NCI-H226 (cell line): ENCODE results near the gene FBXL12.
A peak's percentile ranks its signal among the peaks of the same experiment; 100 is the strongest.
"Not testable (repeated sequence)": the region's sequence is repeated elsewhere in the genome, so short reads cannot be mapped to it uniquely, and the experiment has no call there.

Experiments used
- DNase-seq: peaks from one replicate; pipeline ENCODE4 v3.0.0-alpha.2; 2015

Gene FBXL12

DNA sequence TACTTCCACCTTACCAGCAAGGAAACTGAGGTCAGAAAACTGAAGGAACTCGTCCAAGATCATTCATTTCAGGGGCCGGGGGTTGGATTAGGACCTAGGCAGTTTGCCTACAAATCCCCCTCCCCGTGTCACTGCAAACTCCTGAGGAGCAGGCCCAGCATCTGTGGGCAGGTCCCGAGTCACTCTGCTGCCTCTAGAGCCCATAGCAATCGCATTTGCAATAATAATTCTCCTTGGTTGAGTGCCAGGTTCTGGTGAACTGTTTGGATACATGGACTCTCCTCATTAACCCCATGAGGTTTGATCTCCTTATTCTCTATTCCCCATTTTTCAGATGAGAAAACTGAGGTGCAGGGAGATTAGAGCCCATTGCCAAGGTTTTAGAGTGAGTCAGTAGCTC is 17.1 kb upstream of the FBXL12 start:
- DNase-seq: peak; percentile 15

DNA sequence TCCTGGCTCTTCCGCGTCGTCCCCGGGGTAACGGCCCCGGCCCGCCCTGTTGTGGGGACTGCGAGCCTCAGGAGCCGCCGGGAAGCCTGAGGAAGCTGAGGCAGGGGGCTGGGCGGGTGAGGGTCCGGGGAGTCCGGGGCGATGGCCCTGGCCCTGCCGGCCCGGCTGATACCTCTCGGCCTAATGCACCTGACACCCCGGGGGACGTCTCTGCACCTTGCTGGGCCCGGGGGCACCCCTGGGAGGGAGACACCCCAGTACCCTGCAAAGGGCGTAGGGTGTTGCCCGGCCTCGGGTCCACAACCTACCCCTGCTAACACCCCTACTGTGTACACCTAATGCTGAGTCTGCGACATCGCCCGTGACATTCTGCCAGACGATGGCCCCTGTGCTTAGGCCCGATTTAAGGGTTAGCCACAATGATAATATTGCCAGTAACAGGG is 16.6 kb upstream of the FBXL12 start:
- DNase-seq: no peak

DNA sequence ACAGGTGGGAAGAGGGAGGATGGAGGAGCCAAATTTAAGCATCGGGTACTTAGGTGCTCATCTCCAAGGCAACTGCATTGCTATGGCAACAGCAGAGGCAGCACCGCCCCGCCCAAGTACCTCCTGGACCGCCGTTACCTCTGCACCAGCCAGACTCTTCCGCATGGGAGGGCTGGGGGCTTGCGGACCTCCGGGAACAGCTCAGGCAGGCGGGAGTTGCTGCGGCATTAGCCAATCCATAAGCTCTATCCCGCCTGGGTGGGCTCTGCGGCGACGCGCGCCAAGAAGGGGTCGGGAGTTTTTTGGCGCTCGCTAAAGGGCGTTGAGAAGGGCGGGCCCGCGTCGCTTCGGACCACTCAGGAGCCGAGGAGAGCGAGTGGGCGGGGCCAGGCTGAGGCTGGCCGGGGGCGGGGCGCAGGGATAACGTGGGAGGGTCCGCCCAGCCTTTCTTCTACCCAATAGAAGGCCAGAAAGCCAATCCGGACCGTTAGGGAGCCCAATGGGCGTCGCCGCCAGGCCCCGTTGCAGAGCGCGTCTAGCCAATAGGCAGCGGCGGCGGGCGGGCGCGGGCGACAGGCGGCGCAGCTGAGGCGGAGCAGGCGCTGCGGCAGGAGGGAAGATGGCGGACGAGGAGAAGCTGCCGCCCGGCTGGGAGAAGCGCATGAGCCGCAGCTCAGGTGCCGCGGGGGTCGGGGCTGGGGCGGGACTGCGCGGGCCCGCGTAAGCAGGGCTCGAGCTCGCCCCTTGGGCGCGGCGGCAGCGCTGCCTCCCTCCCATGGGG is 16.0 kb upstream of the FBXL12 start, which contains the start of gene PIN1:
PIN1 (plus strand) TSS at position 593 of the 781 bp plus-strand sequence; CDS start at position 620, 27 bp downstream.
- peak; percentile 96 for DNase-seq

DNA sequence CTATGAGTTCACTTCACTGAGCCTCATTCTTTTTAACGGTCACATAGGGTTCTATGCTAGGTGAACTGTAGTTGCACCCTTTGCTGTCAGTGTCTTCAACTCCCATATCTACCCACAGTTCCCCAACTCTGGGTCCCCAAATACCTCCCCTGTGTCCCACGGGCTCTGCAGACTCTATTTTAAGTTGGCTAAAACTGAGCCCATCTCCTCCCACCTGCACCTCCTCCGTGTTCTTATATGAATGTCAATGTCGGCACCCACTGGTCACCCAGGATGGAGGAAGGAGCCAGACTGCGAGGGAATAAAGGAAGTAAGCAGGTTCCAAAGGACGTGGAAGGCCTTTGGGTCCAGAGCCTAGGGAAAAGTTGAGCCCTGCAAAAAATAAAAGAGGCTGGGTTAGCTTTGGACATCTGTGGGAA is 15.4 kb upstream of the FBXL12 start:
- no peak for DNase-seq

DNA sequence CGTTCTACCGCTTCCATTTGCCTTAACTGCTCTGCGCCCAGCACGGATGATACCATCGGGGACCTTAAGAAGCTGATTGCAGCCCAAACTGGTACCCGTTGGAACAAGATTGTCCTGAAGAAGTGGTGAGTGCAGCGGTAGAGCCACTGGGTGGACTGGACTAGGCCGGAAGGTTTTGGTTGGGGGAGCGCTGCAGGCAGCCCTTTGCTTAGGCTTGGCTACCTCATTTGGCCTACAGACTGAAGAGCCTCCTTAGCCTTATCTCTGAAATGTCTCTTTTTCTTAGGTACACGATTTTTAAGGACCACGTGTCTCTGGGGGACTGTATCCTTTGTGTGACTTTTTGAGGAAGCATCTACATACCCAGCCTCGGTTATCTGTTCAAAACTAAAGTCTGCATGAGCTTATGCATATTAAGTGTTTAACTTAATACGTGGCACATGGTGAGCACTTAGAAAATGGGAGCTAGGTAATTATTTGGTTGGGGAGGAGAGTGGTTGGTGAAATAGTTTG is 9.7 kb upstream of the FBXL12 start:
- DNase-seq: no peak

DNA sequence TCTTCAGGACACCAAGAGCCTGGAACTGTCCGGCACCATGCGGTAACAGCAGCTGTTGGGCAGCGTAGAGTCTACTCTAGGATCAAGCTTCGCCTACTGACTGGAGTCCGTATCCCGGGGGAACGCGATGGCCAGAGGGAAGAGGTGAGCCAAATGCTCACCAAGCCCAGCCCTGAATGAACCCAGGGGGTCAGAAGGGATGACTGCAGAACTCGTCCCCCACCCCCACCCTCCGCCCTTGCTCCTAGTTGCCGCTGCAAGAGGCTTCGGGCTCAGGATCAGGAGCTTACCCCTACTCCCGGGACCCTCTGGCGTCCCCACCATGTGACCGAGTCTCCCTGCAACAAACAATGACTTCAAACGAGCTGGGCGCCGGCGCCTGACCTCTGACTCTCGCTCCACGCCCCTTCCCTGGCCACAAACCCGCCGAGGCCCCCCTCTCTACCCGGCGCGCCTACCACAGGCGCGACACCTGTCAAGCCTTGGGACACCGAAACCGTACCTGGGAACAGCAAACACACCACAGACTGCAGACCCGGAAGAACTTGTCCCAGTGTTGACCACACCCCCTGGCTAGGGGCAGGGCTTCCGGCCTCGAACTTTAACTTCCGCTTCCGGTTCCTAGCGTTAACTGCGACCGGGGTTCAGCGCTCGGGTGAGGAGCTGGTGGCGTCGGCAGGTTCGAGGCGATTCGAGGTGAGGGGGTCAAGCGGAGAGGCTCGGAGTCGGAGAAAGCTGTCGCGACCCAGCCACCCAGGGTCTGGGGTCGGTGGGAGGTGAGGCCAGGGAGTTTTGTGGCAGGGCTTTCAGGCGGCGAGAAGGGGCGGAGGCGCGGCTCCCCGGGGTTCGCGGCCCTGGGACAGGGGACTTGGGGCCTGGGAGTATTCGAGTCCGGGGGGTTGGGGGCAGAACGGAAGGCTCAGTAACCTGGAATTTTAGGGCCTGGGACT is 8.7 kb upstream of the FBXL12 start, which contains the start of gene UBL5:
UBL5 (plus strand) TSS at position 630 of the 950 bp plus-strand sequence. CDS start 420 bp downstream, outside the sequence.
- DNase-seq: peak; percentile 75

DNA sequence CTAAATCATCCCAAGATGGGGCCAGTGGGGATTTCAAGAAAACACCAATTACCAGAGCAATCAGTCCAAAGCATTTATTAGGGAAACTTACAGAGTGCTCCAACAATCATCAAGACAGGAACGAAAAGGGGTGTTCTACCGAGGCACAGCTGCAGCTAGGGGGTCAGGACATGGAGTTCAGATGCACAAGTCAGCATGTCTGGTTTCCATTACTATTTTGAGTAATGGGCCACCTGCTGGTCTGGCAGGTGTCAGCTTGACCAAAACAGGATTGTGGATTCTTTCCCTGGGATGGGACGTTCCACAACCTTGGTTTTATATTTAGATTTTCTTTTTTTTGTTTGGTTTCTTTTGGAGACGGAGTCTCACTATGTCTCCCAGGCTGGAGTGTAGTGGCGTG is 4.9 kb upstream of the FBXL12 start:
- DNase-seq: no peak

DNA sequence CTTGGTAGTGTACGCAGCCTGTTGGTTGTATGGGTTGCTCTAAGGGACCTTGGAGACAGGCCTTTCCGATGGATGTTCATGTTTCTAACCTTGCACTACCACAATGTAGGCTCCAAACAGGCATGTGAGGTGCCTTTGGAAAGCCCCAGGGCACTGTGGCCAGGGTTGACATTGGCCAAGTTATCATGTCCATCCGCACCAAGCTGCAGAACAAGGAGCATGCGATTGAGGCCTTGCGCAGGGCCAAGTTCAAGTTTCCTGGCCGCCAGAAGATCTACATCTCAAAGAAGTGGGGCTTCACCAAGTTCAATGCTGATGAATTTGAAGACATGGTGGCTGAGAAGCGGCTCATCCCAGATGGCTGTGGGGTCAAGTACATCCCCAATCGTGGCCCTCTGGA is 1.2 kb upstream of the FBXL12 start:
- not testable (repeated sequence) for DNase-seq

DNA sequence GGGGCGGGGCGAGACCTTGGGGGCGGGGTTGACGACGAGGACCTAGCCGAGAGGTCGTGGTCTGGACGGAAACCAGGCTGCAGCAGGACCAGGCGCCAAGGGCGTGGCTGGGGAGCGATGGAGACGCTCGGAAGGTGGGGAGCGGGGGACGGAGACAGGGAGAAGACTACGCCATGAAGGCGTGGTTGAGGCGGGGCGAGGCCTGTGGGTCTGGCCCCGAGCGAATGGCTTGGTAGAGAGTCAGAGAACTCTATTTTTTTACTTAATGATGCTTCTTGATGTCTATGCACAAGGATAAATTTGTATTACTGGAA is 674 bp upstream of the FBXL12 start:
- no peak for DNase-seq

DNA sequence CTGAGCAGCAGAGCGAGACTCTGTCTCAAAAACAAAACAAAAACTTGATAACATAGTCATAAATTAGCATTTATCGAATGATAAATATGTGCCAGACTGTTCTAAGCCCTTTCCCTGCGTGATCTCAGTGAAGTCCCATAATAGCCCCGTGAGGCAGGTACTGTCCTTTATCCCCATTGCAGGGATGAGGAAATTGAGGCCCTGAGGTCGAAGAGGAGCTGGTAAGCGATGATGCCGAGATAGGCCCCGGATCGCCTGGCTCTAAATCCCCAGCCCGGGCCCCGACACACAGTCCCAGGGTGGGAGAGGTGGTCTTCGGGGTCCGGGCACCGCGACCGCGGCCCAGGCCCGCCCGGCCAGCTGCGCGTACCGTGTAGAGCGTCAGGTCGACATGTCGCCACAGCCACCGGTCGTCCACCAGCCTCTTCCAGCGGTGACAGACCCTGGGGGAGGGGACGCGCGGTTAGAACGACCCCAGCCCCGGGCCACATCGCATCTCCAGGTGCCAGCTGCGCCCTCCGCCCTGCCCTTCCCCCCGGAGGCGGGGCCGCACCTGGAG is 625 bp downstream of the FBXL12 start:
- no peak for DNase-seq

DNA sequence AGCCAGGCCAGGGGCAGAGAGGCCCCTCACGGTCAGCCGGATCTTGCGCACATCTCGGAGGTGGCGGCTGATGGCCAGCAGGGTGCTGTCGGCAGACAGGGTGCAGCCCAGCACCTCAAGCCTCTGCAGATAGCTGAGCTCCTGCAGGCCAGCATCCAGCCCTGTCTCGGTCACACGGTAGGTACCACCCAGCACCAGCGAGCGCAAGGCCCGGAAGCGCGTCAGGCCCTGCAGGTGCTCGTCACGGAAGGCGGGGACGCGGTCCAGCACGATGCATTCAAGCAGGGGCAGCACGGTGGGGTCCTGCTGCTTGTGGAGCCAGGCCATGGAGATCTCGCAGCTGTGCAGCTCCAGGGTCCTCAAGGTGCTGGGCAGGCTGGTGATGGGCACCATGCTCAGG is 7.7 kb downstream of the FBXL12 start:
- DNase-seq: no peak

DNA sequence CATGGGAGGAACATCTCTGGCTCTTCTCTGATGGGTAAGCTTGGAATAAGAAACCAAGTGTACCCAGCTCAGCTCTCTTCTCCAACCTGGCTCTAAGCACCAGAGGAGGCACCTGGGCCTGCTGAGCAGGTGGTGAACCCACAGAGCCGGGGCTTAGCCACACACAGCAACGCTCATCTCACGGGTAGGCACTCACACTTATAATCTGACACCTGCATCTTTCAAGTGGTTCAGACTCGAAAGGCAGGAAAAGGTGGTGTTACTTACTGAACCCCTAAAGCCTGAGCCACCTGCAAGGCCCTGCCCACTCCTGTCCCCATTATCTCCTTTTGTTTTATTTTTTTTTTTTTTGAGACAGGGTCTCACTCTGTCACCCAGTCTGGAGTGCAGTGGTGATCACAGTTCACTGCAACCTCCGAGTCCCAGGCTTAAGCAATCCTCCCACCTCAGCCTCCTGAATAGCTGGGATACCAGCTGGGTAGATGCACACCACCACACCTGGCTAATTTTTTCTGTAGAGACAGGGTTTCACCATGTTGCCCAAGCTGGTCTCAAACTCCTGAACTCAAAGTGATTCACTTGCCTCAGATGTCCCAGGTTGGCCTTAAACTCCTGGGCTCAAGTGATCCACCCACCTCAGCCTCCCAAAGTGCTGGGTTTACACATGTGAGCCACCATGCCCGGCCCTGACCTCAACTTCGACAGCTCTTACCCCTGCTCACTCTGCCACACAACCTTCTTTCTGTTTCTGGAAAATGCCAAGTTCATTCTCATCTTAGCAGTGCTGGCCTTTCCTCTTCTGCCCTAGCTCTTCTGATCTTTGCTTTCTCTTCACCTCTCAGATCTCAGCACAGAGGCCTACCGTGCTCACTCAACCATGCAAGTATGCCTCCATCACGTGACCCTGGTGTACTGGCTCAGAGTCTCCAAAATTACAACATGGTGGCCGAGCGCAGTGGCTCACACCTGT is 9.7 kb downstream of the FBXL12 start:
- no peak for DNase-seq

DNA sequence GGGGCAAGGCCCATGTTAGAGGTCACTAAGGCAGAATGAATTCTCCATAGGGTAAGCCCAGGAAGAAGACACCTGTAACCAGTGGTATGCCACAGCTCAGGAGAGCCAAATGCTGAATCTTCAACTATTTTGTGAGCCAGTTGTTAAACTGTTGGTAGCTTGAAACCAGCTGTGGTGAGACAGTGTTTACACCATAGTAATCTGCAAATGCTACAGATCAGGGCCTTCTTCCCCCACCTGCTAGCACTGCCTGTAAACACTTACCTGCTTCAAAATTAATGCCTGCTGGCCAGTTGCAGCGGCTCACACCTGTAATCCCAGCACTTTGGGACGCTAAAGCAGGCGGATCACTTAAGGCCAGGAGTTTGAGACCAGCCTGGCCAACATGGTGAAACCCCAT is 12.1 kb downstream of the FBXL12 start:
- no peak for DNase-seq

DNA sequence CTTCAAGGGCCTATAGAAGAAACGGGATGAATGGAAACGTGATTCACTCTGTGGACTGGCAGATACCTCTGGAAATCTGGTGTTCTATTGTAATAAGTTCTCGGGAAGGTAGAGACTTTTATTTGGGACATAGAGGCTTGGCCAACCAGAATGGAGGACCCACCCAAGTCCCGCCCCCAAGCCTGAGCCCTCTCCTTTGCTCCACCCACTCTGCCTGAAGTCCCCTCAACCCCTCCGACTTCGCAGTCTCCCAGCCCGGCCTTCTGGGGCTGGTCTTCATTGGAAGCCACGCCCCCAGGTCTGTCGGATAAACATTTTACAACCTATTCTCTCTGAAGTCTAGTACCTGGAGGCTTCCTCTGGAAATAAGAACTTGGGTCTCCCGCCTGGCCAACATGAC is 16.9 kb downstream of the FBXL12 start:
- DNase-seq: no peak

DNA sequence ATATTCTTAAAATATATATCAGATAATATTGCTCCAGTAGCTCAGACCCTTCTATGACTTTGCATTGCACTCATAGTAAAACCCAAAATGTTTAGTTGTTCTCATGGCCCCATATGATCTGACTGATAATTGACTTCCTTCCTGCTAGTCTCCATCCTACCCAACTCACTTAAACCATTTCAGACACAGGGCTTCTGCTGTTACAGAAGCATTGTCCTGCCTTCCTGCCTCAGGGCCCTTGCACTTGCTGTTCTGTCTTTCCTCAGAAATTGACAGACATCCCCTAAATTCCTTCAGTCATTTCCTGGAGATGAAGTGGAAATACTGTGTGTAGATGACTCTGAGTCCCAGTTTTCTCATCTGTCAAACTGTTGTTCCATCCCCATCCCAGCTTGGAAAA is 19.7 kb downstream of the FBXL12 start:
- no peak for DNase-seq

DNA sequence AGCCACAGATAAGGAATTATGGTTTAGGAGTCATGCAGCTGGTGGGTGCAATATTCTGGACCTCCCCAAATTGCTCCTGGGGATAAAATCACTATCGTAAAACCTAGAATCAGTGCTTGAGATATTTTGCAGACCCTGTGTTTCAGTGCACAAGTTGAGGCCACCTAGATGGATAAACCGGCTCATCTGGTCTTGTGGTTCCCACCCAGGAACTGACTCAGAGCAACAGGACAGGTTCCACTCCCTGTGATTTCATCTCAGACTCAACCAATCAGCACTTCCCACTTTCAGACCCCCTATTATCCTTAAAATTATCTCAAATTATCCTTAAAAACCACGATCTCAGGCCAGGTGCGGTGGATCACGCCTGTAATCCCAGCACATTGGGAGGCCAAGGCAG is 21.0 kb downstream of the FBXL12 start:
- no peak for DNase-seq

DNA sequence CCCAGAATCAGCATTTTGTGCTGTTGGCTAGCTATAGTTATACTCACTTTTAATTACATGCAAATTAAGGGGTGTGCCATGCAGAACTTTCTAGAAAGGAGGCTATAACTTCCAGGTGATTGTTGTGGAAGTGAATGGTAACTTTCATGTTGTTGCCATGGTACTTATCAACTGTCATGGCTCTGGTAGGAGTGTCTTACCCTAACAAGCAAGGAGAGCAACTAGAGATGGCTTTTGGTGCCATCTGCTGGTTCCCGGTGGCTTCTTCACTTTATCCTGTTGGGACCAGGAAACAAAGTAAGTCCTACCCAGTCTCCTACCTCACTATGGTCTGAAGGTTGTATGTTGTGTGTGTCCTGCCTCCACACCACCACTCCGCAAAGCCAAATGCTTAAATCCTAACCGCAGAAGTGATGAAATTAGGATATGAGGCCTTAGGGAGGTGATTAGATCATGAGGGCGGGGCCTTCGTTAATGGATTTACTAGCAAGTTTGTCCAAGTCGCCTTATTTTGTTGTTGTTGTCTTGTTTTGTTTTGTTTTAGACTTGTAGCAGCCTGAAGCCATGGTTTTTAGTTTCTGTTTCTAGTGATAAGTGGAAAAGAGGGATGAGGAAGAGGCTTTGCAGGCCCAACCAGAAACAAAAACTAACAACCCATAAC is 22.6 kb downstream of the FBXL12 start:
- DNase-seq: peak; percentile 80

DNA sequence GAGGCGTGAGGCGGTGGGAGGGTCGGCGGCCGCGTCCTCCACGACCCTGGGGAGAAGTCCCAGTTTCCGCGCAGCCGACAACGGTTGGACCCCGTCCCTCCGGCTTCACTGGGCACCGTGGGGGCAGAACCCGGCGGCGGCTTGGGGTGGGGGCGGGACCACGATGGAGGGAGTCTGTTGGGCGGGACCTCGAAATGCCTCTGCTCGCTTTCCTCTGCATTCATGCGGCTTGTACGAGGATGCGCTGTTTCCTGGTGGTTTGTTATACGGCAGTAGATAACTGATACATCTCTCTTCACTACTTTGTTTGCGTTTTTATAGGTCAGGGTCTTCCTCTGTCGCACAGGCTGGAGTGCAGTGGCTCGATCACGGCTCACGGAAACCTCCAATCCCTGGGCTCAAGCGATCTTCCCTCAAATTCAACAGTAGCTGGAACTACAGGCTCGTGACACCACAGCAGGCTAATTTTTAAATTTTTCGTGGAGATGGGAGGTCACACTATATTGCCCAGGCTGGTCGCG is 25.7 kb downstream of the FBXL12 start:
- no peak for DNase-seq

DNA sequence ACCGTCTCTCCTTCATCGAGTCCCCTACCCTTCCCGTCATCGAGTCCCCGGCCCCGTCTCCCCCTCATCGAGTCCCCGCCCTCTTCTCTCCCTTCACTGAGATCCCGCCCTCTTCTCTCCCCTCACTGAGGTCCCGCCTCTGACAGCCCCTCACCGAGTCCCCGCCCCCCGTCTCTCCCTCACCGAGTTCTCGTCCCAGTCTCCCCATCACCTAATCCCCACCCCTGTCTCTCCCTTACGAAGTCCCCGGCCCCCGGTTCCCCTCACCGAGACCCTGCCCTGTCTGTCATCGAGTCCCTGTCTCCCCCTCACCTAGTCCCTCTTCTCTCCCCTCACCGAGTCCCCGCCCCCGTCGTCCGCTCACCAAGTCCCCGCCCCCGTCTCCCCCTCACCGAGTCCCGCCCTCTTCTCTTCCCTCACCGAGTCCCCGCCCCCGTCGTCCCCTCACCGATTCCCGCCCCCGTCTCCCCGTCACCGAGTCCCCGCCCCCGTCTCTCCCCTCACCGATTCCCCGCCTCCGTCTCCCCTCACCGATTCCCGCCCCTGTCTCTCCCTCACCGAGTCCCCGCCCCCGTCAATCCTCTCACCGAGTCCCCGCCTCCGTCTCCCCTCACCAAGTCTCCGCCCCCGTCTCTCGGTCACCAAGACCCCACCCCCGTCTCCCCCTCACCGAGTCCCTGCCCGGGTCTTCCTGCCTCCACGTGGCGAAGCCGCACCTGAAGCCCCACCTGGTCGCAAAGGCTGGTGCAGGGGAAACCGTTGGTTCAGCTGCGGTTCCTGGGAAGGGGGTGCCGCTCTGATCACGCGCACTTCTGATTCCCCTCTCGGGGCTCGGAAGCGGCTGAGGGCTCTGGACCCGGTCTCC is 26.4 kb downstream of the FBXL12 start:
- DNase-seq: peak; percentile 20

DNA sequence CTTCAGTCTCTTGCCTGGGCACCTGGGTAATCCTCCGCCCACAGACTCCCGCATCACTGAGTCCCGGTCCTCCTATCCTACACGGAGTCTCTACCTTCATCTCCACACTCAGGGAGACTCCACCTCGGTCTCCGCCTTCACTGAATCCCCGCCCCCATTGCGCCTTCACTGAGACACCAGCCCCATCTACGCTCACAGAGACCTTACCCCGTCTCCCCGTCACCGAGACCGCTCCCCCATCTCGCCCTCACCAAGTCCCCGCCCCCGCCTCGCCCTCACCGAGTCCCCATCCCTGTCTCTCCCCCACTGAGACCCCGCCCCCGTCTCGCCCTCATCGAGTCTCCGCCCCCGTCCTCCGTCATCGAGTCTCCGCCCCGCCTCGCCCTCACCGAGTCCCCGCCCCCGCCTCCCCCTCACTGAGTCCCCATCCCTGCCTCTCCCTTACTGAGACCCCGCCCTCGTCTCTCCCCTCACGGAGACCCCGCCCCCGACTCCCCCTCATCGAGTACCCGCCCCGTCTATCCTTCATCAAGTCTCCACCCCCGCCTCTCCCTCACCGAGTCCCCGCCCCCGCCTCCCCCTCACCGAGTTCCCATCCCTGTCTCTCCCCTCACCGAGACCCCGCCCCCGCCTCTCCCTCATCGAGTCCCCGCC is 27.2 kb downstream of the FBXL12 start:
- DNase-seq: peak; percentile 72
